ENCODE results near the gene IL21R.
"Not testable (repeated sequence)": the region's sequence is repeated elsewhere in the genome, so short reads cannot be mapped to it uniquely, and the experiment has no call there.

The IL21R gene

GRCh38 chr16:27374804-27375425 lies 27.1 kb upstream of the IL21R start:
- peak; percentile 55 for DNase-seq (ENCODE audit: low spot score)

- no peak for DNase-seq (ENCODE audit: low spot score)
Measured at GRCh38 chr16:27377666-27378485, 24.1 kb upstream of the IL21R start.

- DNase-seq (ENCODE audit: low spot score) = no peak
Measured at GRCh38 chr16:27378871-27379481, 23.0 kb upstream of the IL21R start.

- DNase-seq (ENCODE audit: low spot score) = no peak
Measured at GRCh38 chr16:27379919-27380318, 22.1 kb upstream of the IL21R start.

GRCh38 chr16:27381236-27381635 lies 20.7 kb upstream of the IL21R start:
- no peak for DNase-seq (ENCODE audit: low spot score)

GRCh38 chr16:27381974-27382855 lies 19.8 kb upstream of the IL21R start:
- no peak for DNase-seq (ENCODE audit: low spot score)

- DNase-seq (ENCODE audit: low spot score) = no peak
Measured at GRCh38 chr16:27383556-27384243, 18.3 kb upstream of the IL21R start.

GRCh38 chr16:27384425-27384824 lies 17.5 kb upstream of the IL21R start:
- no peak for DNase-seq (ENCODE audit: low spot score)

GRCh38 chr16:27385398-27385797 lies 16.6 kb upstream of the IL21R start:
- no peak for DNase-seq (ENCODE audit: low spot score)

- DNase-seq (ENCODE audit: low spot score) = no peak
Measured at GRCh38 chr16:27386674-27387073, 15.3 kb upstream of the IL21R start.

GRCh38 chr16:27387724-27388123 lies 14.2 kb upstream of the IL21R start:
- no peak for DNase-seq (ENCODE audit: low spot score)

GRCh38 chr16:27389272-27389961 lies 12.6 kb upstream of the IL21R start:
- DNase-seq (ENCODE audit: low spot score) = no peak

GRCh38 chr16:27390151-27390550 lies 11.8 kb upstream of the IL21R start:
- no peak for DNase-seq (ENCODE audit: low spot score)

GRCh38 chr16:27392671-27393070 lies 9.3 kb upstream of the IL21R start:
- DNase-seq (ENCODE audit: low spot score) = no peak

- DNase-seq (ENCODE audit: low spot score) = no peak
Measured at GRCh38 chr16:27394516-27394915, 7.5 kb upstream of the IL21R start.

- DNase-seq (ENCODE audit: low spot score) = not testable (repeated sequence)
Measured at GRCh38 chr16:27398341-27398893, 3.6 kb upstream of the IL21R start.

- no peak for DNase-seq (ENCODE audit: low spot score)
Measured at GRCh38 chr16:27398894-27399853, 2.8 kb upstream of the IL21R start.

- no peak for DNase-seq (ENCODE audit: low spot score)
Measured at GRCh38 chr16:27399969-27400368, 2.0 kb upstream of the IL21R start.
